ENCODE data around the gene RNF31.

The RNF31 gene

DNA sequence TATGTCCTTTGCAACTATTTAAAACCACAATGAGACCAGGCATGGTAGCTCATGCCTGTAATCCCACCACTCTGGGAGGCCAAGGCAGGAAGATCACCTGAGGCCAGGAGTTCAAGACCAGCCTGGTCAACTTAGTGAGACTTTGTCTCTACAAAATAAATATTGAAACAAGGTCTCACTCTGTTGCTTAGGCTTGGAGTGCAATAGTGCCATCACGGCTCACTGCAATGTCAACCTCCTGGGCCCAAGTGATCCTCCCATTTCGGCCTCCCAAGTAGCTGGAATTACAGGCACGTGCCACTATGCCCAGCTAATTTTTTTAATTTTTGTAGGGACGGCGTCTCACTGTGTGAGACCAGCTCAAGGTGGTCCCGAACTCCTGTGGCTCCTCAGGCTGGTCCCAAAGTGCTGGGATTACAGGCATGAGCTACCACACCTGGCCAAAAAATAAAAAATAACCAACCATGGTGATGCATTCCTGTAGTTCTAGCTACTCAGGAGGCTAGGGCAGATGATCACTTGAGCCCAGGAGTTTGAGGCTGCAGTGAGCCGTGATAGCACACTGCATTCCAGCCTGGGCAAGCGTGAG lies 17.8 kb upstream of the RNF31 start:
- H3K4me3 ChIP-seq (replicated peaks; ENCODE audit: low read depth, low read length), result no peak overlapping the region
- TF ChIP-seq, protein P1, sequence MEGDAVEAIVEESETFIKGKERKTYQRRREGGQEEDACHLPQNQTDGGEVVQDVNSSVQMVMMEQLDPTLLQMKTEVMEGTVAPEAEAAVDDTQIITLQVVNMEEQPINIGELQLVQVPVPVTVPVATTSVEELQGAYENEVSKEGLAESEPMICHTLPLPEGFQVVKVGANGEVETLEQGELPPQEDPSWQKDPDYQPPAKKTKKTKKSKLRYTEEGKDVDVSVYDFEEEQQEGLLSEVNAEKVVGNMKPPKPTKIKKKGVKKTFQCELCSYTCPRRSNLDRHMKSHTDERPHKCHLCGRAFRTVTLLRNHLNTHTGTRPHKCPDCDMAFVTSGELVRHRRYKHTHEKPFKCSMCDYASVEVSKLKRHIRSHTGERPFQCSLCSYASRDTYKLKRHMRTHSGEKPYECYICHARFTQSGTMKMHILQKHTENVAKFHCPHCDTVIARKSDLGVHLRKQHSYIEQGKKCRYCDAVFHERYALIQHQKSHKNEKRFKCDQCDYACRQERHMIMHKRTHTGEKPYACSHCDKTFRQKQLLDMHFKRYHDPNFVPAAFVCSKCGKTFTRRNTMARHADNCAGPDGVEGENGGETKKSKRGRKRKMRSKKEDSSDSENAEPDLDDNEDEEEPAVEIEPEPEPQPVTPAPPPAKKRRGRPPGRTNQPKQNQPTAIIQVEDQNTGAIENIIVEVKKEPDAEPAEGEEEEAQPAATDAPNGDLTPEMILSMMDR (IDR thresholded peaks at IDR 0.05; ENCODE audit: low read length, missing control alignments), result no peak
- no peak for DNase-seq (ENCODE audit: low read depth)

DNA sequence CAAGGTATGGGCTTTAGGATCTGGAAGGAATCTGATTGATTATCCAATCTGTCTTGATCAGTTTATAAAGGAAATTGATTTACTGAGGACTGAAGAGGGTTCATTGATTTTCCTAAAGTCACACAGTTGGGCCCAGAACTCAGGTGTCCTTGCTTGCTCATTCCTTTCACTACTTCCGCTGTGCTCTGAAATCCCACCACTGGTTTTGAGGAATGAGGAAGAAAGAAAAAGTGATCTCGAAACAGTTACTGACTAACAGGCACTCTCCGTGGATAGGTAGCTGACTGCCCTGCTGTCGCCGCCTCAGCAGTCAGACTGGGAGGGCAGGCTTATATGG lies 16.9 kb upstream of the RNF31 start, which contains the start of gene FITM1:
Gene FITM1 (plus strand): TSS at position 280 of the 337 bp plus-strand sequence. CDS start 905 bp downstream, outside the sequence.
- no peak for DNase-seq (ENCODE audit: low read depth)
- TF ChIP-seq, protein P1 (IDR thresholded peaks at IDR 0.05; ENCODE audit: low read length, missing control alignments), result no peak
- no peak within 1 kb of the TSS for H3K4me3 ChIP-seq (replicated peaks; ENCODE audit: low read depth, low read length)

DNA sequence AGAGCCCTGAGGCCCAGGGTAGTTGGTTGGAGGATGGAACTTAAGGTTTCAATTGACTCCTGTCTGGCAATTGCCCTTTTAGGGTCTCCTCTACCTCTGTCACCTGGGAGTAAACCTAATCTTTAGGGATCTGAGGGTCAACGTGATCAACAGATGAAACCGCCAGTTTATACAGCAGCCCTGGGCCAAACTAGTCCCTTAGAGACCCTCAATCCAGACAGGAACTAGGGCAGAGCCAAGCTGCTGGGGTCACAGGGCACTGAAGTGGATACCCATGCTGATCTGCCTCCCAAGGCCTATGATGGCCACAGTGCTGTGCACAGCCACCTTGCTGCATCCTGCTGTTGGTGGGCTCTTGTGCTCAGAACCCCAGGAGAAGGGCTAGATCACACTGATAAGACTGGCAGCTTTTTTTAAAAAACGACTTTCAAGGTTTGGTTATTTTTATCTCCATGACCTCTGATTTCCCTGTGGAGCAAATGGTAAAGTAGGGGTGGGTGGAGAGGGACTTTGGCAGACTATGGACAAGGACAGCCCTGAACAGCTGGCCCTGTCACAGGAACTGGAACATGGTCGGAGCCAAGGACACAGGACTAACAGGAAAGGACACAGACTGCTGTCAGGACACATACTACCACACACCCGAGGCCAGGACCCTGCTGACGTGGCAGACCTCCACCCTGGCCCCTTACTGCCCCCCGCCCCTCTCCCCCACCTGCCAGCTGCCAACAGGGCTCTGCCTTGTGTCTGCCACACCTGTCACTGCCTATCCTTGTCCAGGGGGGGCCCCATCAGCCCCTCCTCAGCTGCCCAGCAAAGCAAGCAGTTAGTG lies 16.4 kb upstream of the RNF31 start:
- no peak overlapping the region for H3K4me3 ChIP-seq (replicated peaks; ENCODE audit: low read depth, low read length)
- TF ChIP-seq, protein P1 (IDR thresholded peaks at IDR 0.05; ENCODE audit: low read length, missing control alignments), result no peak
- no peak for DNase-seq (ENCODE audit: low read depth)

DNA sequence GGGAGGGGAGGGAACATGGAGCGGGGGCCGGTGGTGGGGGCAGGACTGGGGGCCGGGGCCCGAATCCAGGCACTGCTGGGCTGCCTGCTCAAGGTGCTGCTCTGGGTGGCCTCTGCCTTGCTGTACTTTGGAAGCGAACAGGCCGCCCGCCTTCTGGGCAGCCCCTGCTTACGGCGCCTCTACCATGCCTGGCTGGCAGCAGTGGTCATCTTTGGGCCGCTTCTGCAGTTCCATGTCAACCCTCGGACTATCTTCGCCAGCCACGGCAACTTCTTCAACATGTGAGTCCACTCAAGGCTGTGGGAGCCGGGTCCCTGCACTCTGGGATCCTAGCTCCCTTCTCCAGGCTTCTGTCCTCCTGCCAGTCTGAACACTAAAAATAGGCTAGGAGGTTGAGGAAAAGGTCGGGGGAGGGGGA lies 15.7 kb upstream of the RNF31 start:
- DNase-seq (ENCODE audit: low read depth), result no peak
- TF ChIP-seq, protein P1 (IDR thresholded peaks at IDR 0.05; ENCODE audit: low read length, missing control alignments), result no peak
- H3K4me3 ChIP-seq (replicated peaks; ENCODE audit: low read depth, low read length), result no peak overlapping the region

DNA sequence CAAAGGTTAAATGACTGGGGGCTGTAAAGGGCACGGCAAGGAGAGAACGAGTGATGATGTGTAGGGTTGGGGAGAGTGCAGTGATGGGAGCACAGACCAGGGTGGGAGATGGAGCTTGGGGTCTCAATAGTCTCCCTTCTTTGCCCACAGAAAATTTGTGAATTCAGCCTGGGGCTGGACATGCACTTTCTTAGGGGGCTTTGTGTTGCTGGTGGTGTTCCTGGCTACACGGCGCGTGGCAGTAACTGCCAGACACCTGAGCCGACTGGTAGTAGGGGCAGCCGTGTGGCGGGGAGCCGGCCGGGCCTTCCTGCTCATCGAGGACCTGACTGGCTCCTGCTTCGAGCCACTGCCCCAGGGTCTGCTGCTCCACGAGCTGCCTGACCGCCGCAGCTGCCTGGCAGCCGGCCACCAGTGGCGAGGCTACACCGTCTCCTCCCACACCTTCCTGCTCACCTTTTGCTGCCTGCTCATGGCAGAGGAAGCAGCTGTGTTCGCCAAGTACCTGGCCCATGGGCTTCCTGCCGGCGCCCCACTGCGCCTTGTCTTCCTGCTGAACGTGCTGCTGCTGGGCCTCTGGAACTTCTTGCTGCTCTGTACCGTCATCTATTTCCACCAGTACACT lies 15.1 kb upstream of the RNF31 start:
- no peak overlapping the region for H3K4me3 ChIP-seq (replicated peaks; ENCODE audit: low read depth, low read length)
- TF ChIP-seq, protein P1 (IDR thresholded peaks at IDR 0.05; ENCODE audit: low read length, missing control alignments), result no peak
- no peak for DNase-seq (ENCODE audit: low read depth)

DNA sequence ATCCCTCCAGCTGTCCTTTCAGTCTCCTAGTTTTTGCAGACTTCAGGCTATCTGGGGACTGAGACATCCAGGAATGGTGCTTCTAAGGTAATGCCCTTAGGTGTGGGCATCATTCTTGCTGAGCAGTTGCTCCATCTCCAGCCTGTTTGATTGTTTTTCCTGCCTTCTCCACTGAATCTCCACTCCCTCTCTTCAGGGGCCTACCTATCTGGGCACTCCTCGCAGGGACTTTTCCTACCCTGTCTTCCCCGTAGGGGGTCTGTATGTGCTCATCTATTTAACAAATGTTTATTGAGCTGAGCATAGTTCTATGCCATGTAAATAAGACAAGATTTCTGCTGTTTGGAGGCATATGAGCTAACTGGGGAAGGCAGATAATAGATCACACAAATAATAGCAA lies 14.3 kb upstream of the RNF31 start:
- TF ChIP-seq, protein P1 (IDR thresholded peaks at IDR 0.05; ENCODE audit: low read length, missing control alignments), result no peak
- no peak overlapping the region for H3K4me3 ChIP-seq (replicated peaks; ENCODE audit: low read depth, low read length)
- no peak for DNase-seq (ENCODE audit: low read depth)
